AG10803 (cell line): ENCODE measurements around the gene BCL11B.

Experiments used
- DNase-seq: peaks from one replicate; pipeline ENCODE4 v3.0.0; 2010; ENCODE audit warnings: low read depth
- H3K4me3 ChIP-seq: 2 replicates; pipeline ENCODE4 v1.5.1; 2011; ENCODE audit warnings: mild to moderate bottlenecking, low read length, control low read depth
- TF ChIP-seq, protein P1 (sequence below): conservative IDR thresholded peaks from 2 replicates; pipeline ENCODE4 v1.5.1; 2011; ENCODE audit warnings: mild to moderate bottlenecking, low read length, control low read depth, inconsistent platforms

Gene BCL11B

DNA sequence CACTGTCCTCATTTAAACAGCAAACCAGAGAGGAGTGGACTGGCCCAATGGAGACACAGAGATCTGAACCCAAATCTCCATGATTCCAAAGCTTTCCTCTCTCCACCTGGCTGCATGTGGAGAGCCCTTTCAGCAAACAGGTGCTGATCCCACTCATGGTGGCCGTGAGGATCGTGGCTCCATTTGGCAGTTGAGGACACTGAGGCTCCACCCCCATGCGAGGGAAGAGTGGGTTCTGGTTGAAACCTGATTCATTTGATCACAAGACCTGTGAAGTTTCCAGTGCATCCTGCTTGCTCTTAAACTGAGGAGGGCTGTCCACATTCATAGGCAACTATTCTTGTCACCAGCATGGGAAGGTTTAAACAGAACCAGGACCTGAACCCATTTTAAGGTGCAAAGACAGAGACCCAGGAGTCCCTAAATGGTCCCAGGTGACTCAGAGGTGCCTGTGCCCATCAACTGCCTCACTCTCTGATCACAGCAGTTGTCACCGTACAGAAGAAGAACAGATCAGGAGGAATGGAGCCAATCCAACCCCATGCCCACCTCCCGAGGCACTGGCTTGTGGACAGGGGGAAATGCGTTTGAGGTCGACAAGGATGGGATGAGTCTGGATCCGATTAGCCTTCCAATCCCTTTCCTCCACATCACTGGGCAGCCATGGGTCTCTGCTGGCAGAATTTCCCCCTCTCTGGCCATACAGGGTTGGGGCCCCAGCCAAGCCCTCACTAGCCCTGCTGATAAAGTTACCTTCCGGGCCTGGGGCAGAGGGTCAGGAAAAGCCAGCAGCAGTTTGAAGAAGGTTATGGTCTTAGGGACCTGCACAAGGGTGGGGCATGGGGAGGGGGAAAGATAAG is 45.5 kb upstream of the BCL11B start:
- TF ChIP-seq, protein P1, sequence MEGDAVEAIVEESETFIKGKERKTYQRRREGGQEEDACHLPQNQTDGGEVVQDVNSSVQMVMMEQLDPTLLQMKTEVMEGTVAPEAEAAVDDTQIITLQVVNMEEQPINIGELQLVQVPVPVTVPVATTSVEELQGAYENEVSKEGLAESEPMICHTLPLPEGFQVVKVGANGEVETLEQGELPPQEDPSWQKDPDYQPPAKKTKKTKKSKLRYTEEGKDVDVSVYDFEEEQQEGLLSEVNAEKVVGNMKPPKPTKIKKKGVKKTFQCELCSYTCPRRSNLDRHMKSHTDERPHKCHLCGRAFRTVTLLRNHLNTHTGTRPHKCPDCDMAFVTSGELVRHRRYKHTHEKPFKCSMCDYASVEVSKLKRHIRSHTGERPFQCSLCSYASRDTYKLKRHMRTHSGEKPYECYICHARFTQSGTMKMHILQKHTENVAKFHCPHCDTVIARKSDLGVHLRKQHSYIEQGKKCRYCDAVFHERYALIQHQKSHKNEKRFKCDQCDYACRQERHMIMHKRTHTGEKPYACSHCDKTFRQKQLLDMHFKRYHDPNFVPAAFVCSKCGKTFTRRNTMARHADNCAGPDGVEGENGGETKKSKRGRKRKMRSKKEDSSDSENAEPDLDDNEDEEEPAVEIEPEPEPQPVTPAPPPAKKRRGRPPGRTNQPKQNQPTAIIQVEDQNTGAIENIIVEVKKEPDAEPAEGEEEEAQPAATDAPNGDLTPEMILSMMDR: no peak
- no peak for DNase-seq
- no peak overlapping the region for H3K4me3 ChIP-seq

DNA sequence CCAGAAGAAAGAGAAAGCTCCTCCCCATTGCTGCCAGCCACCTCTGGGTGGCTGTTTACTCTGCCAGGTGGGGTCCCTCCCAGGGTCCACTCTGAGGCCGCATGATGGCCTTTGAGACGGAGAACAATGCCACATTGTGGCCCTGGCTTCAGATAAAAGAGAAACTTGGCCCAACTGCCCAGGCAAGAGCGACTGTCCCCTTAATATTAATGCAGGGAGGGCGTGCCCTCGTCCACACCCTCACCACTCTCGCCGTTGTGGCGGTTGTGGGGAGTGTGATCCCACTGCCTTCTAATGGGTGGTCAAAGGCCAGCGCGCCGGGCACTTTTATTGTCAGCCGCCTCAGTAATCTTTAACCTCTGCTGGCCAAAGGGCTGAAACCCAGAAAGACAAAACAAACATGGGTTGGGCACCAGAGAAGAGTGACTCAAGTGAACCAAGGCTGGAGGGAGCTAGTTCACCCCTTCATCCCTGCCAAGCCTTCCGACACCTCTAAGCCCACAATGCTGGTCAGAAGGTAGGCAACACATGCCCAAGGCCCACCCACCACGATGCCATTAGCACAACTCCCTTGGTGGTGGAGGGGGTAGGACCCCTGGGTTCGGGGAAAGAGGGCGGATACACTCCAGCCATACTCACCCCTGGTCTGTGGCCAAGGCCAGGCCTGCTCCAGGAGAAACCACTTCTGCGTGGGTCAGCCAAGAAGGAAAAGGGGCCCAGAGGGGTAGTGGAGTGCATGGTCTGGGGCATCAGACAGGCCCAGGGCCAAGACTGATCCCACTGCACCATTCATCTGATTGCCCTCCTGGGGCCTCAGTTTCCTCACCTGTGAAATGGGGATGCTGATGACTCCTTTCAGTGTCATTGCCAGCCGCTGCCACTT is 44.5 kb upstream of the BCL11B start:
- no peak for DNase-seq
- TF ChIP-seq, protein P1: no peak
- no peak overlapping the region for H3K4me3 ChIP-seq

DNA sequence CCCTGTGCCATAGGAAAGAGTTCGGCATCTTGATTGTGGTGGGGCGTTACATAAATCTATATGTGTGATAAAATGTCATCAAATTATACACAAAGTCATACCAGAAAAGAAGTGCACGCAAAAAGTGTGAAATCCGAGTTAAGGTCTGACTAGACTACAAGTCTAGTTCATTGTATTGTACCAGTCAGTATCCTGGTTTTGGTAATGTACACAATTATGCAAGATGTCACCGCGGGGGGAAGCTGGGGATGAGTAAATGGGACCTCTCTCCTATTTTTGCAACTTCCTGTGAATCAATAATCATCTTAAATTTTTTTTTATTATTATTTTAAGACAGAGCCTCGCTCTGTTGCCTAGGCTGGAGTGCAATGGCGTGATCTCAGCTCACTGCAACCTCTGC is 43.2 kb upstream of the BCL11B start:
- no peak overlapping the region for H3K4me3 ChIP-seq
- TF ChIP-seq, protein P1: no peak
- no peak for DNase-seq

DNA sequence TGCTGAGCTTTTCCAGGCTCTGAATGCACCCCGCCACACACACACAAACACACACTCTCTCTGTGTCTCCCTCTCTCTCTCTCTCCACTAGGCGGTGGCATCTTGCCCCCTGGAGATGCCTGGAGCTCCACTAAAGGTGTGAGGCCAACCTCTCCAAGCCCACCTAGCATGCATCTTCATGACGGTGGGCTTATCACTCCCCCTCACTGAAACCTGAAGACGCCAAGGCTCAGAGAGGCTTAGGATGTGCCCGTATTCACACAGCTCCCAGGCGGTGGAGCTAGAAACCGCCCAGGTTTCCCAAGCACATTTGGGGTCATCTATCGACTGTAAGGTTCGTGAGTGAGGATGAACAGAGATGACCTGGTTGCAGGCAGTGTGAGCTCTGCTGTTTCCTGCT is 42.6 kb upstream of the BCL11B start:
- TF ChIP-seq, protein P1: no peak
- no peak overlapping the region for H3K4me3 ChIP-seq
- no peak for DNase-seq

DNA sequence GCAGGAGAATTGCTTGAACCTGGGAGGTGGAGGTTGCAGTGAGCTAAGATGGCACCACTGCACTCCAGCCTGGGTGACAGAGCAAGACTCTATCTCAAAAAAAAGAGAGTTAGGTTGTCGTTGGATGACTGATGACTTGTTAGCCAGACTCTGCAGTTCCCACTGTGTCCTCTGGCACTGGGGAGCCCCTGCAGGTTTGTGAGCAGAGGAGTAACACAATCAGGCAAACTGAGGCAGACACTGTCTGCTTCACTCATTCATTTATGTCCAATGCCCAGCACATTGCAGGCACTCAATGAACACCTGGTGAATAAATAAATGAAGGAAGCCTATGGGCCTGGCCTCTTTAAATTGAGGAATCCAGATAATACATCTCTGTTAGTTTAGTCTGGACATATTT is 41.2 kb upstream of the BCL11B start:
- no peak overlapping the region for H3K4me3 ChIP-seq
- no peak for DNase-seq
- TF ChIP-seq, protein P1: no peak

DNA sequence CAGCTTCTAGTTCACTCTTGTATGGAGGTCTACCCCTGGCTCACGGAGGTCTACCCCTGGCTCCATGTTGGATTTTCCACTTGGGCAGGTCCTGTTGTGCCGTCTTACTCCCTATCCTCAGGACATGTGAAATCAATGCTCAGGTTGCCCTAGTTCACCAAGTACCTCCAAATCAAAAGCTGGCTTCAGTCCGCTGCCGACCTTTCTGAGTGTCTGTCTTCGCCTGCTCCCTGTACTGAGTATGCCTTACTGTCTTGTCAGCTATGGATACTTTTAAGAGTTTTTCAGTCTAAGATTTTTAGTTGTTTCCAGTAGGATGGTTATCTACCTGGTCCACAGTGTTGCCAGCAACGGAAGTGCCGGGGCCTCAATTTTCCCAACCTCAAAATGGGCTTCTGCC is 40.1 kb upstream of the BCL11B start:
- TF ChIP-seq, protein P1: no peak
- DNase-seq: no peak
- H3K4me3 ChIP-seq: no peak overlapping the region
